IMR-90 (cell line): ENCODE data around the gene IGSF8. TPM values are rescaled to one million over a fixed set of nuclear protein-coding genes. Genes with fewer than 3 reads are reported as not detected.
A peak's percentile ranks its signal among the peaks of the same experiment; 100 is the strongest.

Experiments used
- ATAC-seq: fragments of 200-7000 bp; cut with Tn5 transposase; 2 replicates; pipeline ENCODE4 v1.9.1; 2020; ENCODE audit warnings: low read depth, mild to moderate bottlenecking, moderate library complexity
- BruUV-seq: library from RNA; stranded (reverse); fragments of 400-500 nt; replicated peaks from 2 replicates; lab custom pipeline; 2021; lab: Mats Ljungman, UMichigan
- CTCF ChIA-PET: fragments of 300-600 bp; formaldehyde crosslinking; extraction: SDS; loops from one replicate; lab custom pipeline; 2021; ENCODE audit warnings: antibody characterized with exemption; lab: Yijun Ruan, JAX
- POLR2A ChIA-PET: fragments of 300-600 bp; sonication (Branson Sonifier 250); formaldehyde crosslinking; loops from one replicate; lab custom pipeline; 2022; ENCODE audit warnings: antibody characterized with exemption; ENCODE audit not compliant: unreplicated experiment; lab: Charles Lee
- DNase-seq: peaks from one replicate; pipeline ENCODE4 v3.0.0; 2013
- H2AFZ ChIP-seq: replicated peaks from 2 replicates; pipeline ENCODE3; 2013; ENCODE audit warnings: low read length, mild to moderate bottlenecking; ENCODE audit not compliant: poor library complexity
- H2AK5ac ChIP-seq: 2 replicates; pipeline ENCODE4 v1.6.1; 2013; ENCODE audit warnings: low read depth, low read length, inconsistent platforms
- H2AK9ac ChIP-seq: replicated peaks from 2 replicates; pipeline ENCODE3; 2013; ENCODE audit warnings: mild to moderate bottlenecking, low read depth, low read length, moderate library complexity; ENCODE audit not compliant: poor library complexity
- H2BK120ac ChIP-seq: 2 replicates; pipeline ENCODE4 v1.6.1; 2013; ENCODE audit warnings: low read depth, low read length, inconsistent platforms
- H2BK15ac ChIP-seq: 3 replicates; pipeline ENCODE4 v1.6.1; 2013; ENCODE audit warnings: low read depth, low read length, inconsistent platforms
- H2BK20ac ChIP-seq: 2 replicates; pipeline ENCODE4 v1.6.1; 2013; ENCODE audit warnings: low read depth, mild to moderate bottlenecking, inconsistent platforms, low read length, moderate library complexity
- H2BK5ac ChIP-seq: 2 replicates; pipeline ENCODE4 v1.6.1; 2013; ENCODE audit warnings: mild to moderate bottlenecking, low read depth, low read length, inconsistent platforms; ENCODE audit not compliant: poor library complexity, severe bottlenecking
- H3K14ac ChIP-seq: replicated peaks from 2 replicates; pipeline ENCODE4 v1.6.1; 2013; ENCODE audit warnings: low read depth, low read length, inconsistent platforms
- H3K18ac ChIP-seq: 2 replicates; pipeline ENCODE4 v1.6.1; 2013; ENCODE audit warnings: low read depth, low read length, control low read depth
- H3K23ac ChIP-seq: 2 replicates; pipeline ENCODE4 v1.6.1; 2013; ENCODE audit warnings: low read depth, low read length, inconsistent platforms
- H3K27ac ChIP-seq: 2 replicates; pipeline ENCODE4 v1.5.1; 2013; ENCODE audit warnings: mild to moderate bottlenecking, control low read depth, low read length; ENCODE audit not compliant: insufficient read depth
- H3K27me3 ChIP-seq: 2 replicates; pipeline ENCODE4 v1.6.1; 2013; ENCODE audit warnings: low read length; ENCODE audit not compliant: control insufficient read depth, insufficient read depth
- H3K36me3 ChIP-seq: 2 replicates; pipeline ENCODE4 v1.6.1; 2013; ENCODE audit warnings: low read length, mixed read lengths; ENCODE audit not compliant: control insufficient read depth, insufficient read depth
- H3K4ac ChIP-seq: 2 replicates; pipeline ENCODE4 v1.6.1; 2013; ENCODE audit warnings: low read depth, low read length, inconsistent platforms
- H3K4me1 ChIP-seq: 2 replicates; pipeline ENCODE4 v1.6.1; 2013; ENCODE audit warnings: low read length, mixed read lengths; ENCODE audit not compliant: control insufficient read depth, insufficient read depth
- H3K4me2 ChIP-seq: 2 replicates; pipeline ENCODE4 v1.6.1; 2013; ENCODE audit warnings: low read depth, mild to moderate bottlenecking, control low read depth, low read length, moderate library complexity
- H3K4me3 ChIP-seq: 2 replicates; pipeline ENCODE4 v1.5.1; 2013; ENCODE audit warnings: low read depth, mild to moderate bottlenecking, control low read depth, low read length, moderate library complexity; ENCODE audit not compliant: insufficient read depth
- H3K56ac ChIP-seq: 2 replicates; pipeline ENCODE4 v1.6.1; 2013; ENCODE audit warnings: low read length, inconsistent platforms; ENCODE audit not compliant: insufficient read depth; ENCODE audit errors: extremely low read depth
- H3K79me1 ChIP-seq, 2 experiments: 2 replicates each; pipeline ENCODE4 v1.6.1; 2013; ENCODE audit warnings: low read length in 2 of 2, inconsistent platforms in 1 of 2, low read depth in 1 of 2
- H3K9ac ChIP-seq: 2 replicates; pipeline ENCODE4 v1.6.1; 2013; ENCODE audit warnings: low read depth, low read length, control low read depth
- H3K9me1 ChIP-seq: 2 replicates; pipeline ENCODE4 v1.6.1; 2013; ENCODE audit warnings: low read length, inconsistent platforms; ENCODE audit not compliant: insufficient read depth
- H3K9me3 ChIP-seq: 2 replicates; pipeline ENCODE4 v1.6.1; 2013; ENCODE audit warnings: low read length; ENCODE audit not compliant: control insufficient read depth, insufficient read depth
- H4K20me1 ChIP-seq: 2 replicates; pipeline ENCODE4 v1.6.1; 2013; ENCODE audit warnings: low read length, inconsistent platforms; ENCODE audit not compliant: insufficient read depth
- H4K5ac ChIP-seq: 2 replicates; pipeline ENCODE4 v1.6.1; 2013; ENCODE audit warnings: mild to moderate bottlenecking, low read depth, low read length, control low read depth
- H4K8ac ChIP-seq, 2 experiments: 2 replicates each; pipeline ENCODE4 v1.6.1; 2013; ENCODE audit warnings: low read depth in 2 of 2, low read length in 2 of 2, control low read depth in 1 of 2, inconsistent platforms in 1 of 2
- H4K91ac ChIP-seq: 2 replicates; pipeline ENCODE4 v1.6.1; 2013; ENCODE audit warnings: low read depth, low read length, inconsistent platforms; ENCODE audit not compliant: insufficient read depth
- BHLHE40 ChIP-seq: fragments of 150-350 bp; IDR thresholded peaks from 2 replicates; pipeline ENCODE4 v1.6.1; 2016; ENCODE audit warnings: mild to moderate bottlenecking, low read depth, low read length
- CEBPB ChIP-seq: IDR thresholded peaks from 2 replicates; pipeline ENCODE4 v1.6.1; 2012; ENCODE audit warnings: low read depth, low read length, improper control_type of control experiment
- CHD1 ChIP-seq: IDR thresholded peaks from 2 replicates; pipeline ENCODE4 v1.6.1; 2012; ENCODE audit warnings: low read depth, low read length, improper control_type of control experiment
- FOS ChIP-seq: fragments of 150-350 bp; IDR thresholded peaks from 2 replicates; pipeline ENCODE4 v1.6.1; 2016; ENCODE audit warnings: low read depth, low read length
- MAFK ChIP-seq: IDR thresholded peaks from 2 replicates; pipeline ENCODE4 v1.6.1; 2012; ENCODE audit warnings: low read depth, low read length, improper control_type of control experiment
- MAZ ChIP-seq: IDR thresholded peaks from 2 replicates; pipeline ENCODE4 v1.6.1; 2012; ENCODE audit warnings: low read depth, mild to moderate bottlenecking, low read length, improper control_type of control experiment, moderate library complexity, borderline replicate concordance
- WGBS, 2 experiments: methylation state at CpG; one replicate each; pipeline versions ENCODE4 v1.1.5 to v1.1.7; 2013; ENCODE audit warnings: missing lambda C conversion rate in 2 of 2; ENCODE audit not compliant: insufficient read length in 1 of 2; ENCODE audit errors: extremely low coverage in 2 of 2; 5-methylcytosine and 5-hydroxymethylcytosine counted together
- dilution Hi-C: fragments of 300-500 bp; cut with HindIII; formaldehyde crosslinking; loops from one replicate; pipeline ENCODE4 v1.14.3; 2018; ENCODE audit warnings: low sequenced_read_pairs; ENCODE audit not compliant: unreplicated experiment
- in situ Hi-C: fragments of 300-500 bp; cut with MboI; formaldehyde crosslinking; loops from 3 replicates; pipeline ENCODE4 v1.14.3; 2019; ENCODE audit warnings: low sequenced_read_pairs, inconsistent platforms, mixed read lengths
- intact Hi-C: fragments of 100-400 bp; cut with micrococcal nuclease; formaldehyde crosslinking; loops from 2 replicates; pipeline ENCODE4 v1.10.0; 2022
- polyA plus RNA-seq, 3 experiments: library from polyadenylated mRNA; depleted of rRNA; stranded (reverse); fragments of >200 nt; gene quantifications; 2 replicates each; pipeline ENCODE4 v1.2.3, GENCODE V29; 2012; ENCODE audit warnings: low replicate concordance in 1 of 3
- total RNA-seq: library from RNA; depleted of rRNA; stranded (reverse); fragments of >200 nt; gene quantifications from 2 replicates; pipeline ENCODE4 v1.2.3, GENCODE V29; 2012
- TF ChIP-seq, protein P1 (sequence below): conservative IDR thresholded peaks from 2 replicates; pipeline ENCODE4 v1.5.1; 2012; ENCODE audit warnings: mild to moderate bottlenecking, low read depth, low read length, improper control_type of control experiment

The IGSF8 gene
- total and polyA plus RNA-seq, 2 of the 4 experiments (the other 2 are of a cell fraction), result 8.8 to 25.2 TPM

DNA sequence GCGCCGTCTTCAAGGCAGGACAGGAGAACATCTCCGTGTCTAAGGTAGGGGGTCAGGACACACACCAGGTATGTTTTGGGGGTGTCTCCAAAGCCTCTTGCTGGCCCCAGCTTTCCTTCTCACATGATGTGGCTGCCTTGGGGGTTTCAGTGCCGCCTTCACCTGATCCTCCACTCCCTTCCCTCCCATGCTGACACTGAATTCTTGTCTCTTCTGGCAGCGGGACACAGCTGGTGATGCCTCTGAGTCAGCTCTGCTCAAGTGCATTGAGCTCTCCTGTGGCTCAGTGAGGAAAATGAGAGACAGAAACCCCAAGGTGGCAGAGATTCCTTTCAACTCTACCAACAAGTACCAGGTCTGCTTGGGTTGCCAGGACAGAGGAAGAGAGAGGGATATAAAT lies 30.6 kb upstream of the IGSF8 start:
- Histone ChIP-seq H3K23ac (no peak overlapping the region), H3K27ac (no peak overlapping the region), H4K8ac (no peak overlapping the region), H2BK5ac (no peak overlapping the region), H3K36me3 (no peaks in the 10 kb centered on the region), H3K9me1 (peaks cover 20% of the 10 kb centered on the region), H3K18ac (no peak overlapping the region), H2BK20ac (no peak overlapping the region), H4K5ac (no peak overlapping the region), H2BK120ac (no peak overlapping the region), H2BK15ac (no peak overlapping the region), H3K79me1 (no peaks in the 10 kb centered on the region), H3K4ac (no peak overlapping the region), H2AFZ (no peak overlapping the region), H2AK5ac (no peak overlapping the region), H2AK9ac (no peak overlapping the region), H3K56ac (no peak overlapping the region), H3K9me3 (no peaks in the 10 kb centered on the region), H3K27me3 (peaks cover 18% of the 10 kb centered on the region), H3K4me2 (no peak overlapping the region), H3K9ac (no peak overlapping the region), H4K91ac (no peak overlapping the region), H3K14ac (no peak overlapping the region), H4K20me1 (no peaks in the 10 kb centered on the region), H3K4me3 (no peak overlapping the region), H3K4me1 (peaks cover 13% of the 10 kb centered on the region)
- CTCF ChIA-PET, result interaction anchor here (1.4 kb wide), 1 partner anchor 13 kb away, joined by 3 read pairs; no protein-coding TSS in a partner anchor
- POLR2A ChIA-PET, result no interaction called here
- no TSS peak for BruUV-seq
- DNase-seq (peak; percentile 38), ATAC-seq (no peak)
- dilution Hi-C loops, result no loop called here
- in situ Hi-C loops, result no loop called here
- WGBS, 2 experiments, result no CpG with 5 or more reads among the region's 5 CpGs
- intact Hi-C loops, result no loop called here
- TF ChIP-seq CEBPB (no peak), FOS (no peak), BHLHE40 (no peak), CHD1 (no peak), MAFK (no peak), MAZ (no peak)
- TF ChIP-seq, protein P1, sequence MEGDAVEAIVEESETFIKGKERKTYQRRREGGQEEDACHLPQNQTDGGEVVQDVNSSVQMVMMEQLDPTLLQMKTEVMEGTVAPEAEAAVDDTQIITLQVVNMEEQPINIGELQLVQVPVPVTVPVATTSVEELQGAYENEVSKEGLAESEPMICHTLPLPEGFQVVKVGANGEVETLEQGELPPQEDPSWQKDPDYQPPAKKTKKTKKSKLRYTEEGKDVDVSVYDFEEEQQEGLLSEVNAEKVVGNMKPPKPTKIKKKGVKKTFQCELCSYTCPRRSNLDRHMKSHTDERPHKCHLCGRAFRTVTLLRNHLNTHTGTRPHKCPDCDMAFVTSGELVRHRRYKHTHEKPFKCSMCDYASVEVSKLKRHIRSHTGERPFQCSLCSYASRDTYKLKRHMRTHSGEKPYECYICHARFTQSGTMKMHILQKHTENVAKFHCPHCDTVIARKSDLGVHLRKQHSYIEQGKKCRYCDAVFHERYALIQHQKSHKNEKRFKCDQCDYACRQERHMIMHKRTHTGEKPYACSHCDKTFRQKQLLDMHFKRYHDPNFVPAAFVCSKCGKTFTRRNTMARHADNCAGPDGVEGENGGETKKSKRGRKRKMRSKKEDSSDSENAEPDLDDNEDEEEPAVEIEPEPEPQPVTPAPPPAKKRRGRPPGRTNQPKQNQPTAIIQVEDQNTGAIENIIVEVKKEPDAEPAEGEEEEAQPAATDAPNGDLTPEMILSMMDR, result no peak
